ENCODE results near the gene SMAD7.

- TF ChIP-seq EZH2phosphoT487 (IDR thresholded peaks at IDR 0.05; ENCODE audit: unreplicated experiment) (no peak), POLR2AphosphoS5 (IDR thresholded peaks at IDR 0.05; ENCODE audit: low read depth) (no peak), EZH2 (IDR thresholded peaks at IDR 0.05; ENCODE audit: low read depth, unreplicated experiment) (no peak), REST (IDR thresholded peaks at IDR 0.05; ENCODE audit: unreplicated experiment) (no peak), ZNF114 (CRISPR knock-in tag; IDR thresholded peaks at IDR 0.05) (no peak), ZNF462 (CRISPR knock-in tag; IDR thresholded peaks at IDR 0.05) (no peak), JUNB (IDR thresholded peaks at IDR 0.05; ENCODE audit: unreplicated experiment) (no peak), STAT1 (IDR thresholded peaks at IDR 0.05; ENCODE audit: unreplicated experiment) (no peak)
- TF ChIP-seq, protein P1, sequence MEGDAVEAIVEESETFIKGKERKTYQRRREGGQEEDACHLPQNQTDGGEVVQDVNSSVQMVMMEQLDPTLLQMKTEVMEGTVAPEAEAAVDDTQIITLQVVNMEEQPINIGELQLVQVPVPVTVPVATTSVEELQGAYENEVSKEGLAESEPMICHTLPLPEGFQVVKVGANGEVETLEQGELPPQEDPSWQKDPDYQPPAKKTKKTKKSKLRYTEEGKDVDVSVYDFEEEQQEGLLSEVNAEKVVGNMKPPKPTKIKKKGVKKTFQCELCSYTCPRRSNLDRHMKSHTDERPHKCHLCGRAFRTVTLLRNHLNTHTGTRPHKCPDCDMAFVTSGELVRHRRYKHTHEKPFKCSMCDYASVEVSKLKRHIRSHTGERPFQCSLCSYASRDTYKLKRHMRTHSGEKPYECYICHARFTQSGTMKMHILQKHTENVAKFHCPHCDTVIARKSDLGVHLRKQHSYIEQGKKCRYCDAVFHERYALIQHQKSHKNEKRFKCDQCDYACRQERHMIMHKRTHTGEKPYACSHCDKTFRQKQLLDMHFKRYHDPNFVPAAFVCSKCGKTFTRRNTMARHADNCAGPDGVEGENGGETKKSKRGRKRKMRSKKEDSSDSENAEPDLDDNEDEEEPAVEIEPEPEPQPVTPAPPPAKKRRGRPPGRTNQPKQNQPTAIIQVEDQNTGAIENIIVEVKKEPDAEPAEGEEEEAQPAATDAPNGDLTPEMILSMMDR (conservative IDR thresholded peaks at IDR 0.05; ENCODE audit: low read depth in 2 of 2): no peak
- TF ChIP-seq, protein P2, sequence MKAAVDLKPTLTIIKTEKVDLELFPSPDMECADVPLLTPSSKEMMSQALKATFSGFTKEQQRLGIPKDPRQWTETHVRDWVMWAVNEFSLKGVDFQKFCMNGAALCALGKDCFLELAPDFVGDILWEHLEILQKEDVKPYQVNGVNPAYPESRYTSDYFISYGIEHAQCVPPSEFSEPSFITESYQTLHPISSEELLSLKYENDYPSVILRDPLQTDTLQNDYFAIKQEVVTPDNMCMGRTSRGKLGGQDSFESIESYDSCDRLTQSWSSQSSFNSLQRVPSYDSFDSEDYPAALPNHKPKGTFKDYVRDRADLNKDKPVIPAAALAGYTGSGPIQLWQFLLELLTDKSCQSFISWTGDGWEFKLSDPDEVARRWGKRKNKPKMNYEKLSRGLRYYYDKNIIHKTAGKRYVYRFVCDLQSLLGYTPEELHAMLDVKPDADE (IDR thresholded peaks at IDR 0.05): no peak
Observed at GRCh38 chr18:48909721-48910120, 41.0 kb downstream of the SMAD7 start.
